K562 (cell line): ENCODE data around the gene LHX3. TPM values are rescaled to one million over a fixed set of nuclear protein-coding genes. Genes with fewer than 3 reads are reported as not detected.
A peak's percentile ranks its signal among the peaks of the same experiment; 100 is the strongest.

ENCODE experiments used
- ATAC-seq: fragments of 200-7000 bp; cut with Tn5 transposase; 3 replicates; pipeline ENCODE4 v1.9.1; 2020; ENCODE audit warnings: moderate library complexity
- BruUV-seq: library from RNA; stranded (reverse); fragments of 400-500 nt; replicated peaks from 2 replicates; lab custom pipeline; 2021; lab: Mats Ljungman, UMichigan
- CTCF ChIA-PET: fragments of 300-600 bp; formaldehyde crosslinking; extraction: SDS; loops from one replicate; lab custom pipeline; 2021; ENCODE audit warnings: low intra/inter-chr PET ratio; lab: Yijun Ruan, JAX
- POLR2A ChIA-PET: fragments of 300-600, 350-650 bp; sonication (Branson Sonifier 250); formaldehyde crosslinking; extraction: SDS; loops from one replicate; lab custom pipeline; 2021; ENCODE audit warnings: antibody characterized with exemption, inconsistent platforms; lab: Yijun Ruan, JAX
- DNase-seq, 4 experiments: peaks; one replicate each; pipeline versions ENCODE4 v3.0.0 to v3.0.0-alpha.2; 2011 to 2018; ENCODE audit warnings: low spot score in 3 of 4, mixed read lengths in 3 of 4; ENCODE audit errors: extremely low read depth in 1 of 4
- FAIRE-seq: peaks from 2 replicates; lab custom pipeline; 2011; peaks lifted over from hg19 to GRCh38; lab: Jason Lieb, UNC
- H2AFZ ChIP-seq: 2 replicates; pipeline ENCODE4 v1.6.0; 2011; ENCODE audit warnings: low read depth, low read length, control low read depth, inconsistent platforms
- H3K27ac ChIP-seq: fragments of 200-600 bp; 3 replicates; pipeline ENCODE4 v1.8.0; 2011; ENCODE audit warnings: low read depth, mild to moderate bottlenecking, control low read depth, inconsistent platforms, low read length, moderate library complexity, mixed read lengths; ENCODE audit errors: extremely low read depth
- H3K27me3 ChIP-seq, 2 experiments: fragments of 300-600 bp in 1 of 2; 2 replicates in 1 of 2; 3 replicates in 1 of 2; pipeline versions ENCODE4 v1.6.0 to v1.8.0; 2011; ENCODE audit warnings: inconsistent platforms in 2 of 2, low read length in 2 of 2, mild to moderate bottlenecking in 1 of 2, mixed read lengths in 1 of 2, moderate library complexity in 1 of 2; ENCODE audit not compliant: control insufficient read depth in 2 of 2, insufficient read depth in 2 of 2
- H3K36me3 ChIP-seq: fragments of 300-600 bp; 3 replicates; pipeline ENCODE4 v1.8.0; 2011; ENCODE audit warnings: mild to moderate bottlenecking, low read length, inconsistent platforms; ENCODE audit not compliant: control insufficient read depth, insufficient read depth
- H3K4me1 ChIP-seq, 2 experiments: fragments of 200-600 bp in 1 of 2; replicated peaks in 1 of 2; 2 replicates in 1 of 2; 3 replicates in 1 of 2; pipeline versions ENCODE4 v1.5.1 to v1.8.0; 2011; ENCODE audit warnings: inconsistent platforms in 2 of 2, low read length in 2 of 2, mild to moderate bottlenecking in 1 of 2, mixed read lengths in 1 of 2, moderate library complexity in 1 of 2; ENCODE audit not compliant: control insufficient read depth in 2 of 2, insufficient read depth in 2 of 2
- H3K4me2 ChIP-seq: 2 replicates; pipeline ENCODE4 v1.6.1; 2011; ENCODE audit warnings: low read length, control low read depth, inconsistent platforms, mixed read lengths; ENCODE audit not compliant: insufficient read depth
- H3K4me3 ChIP-seq: fragments of 200-600 bp; sonication (generic), shearing (Covaris generic); 2 replicates; pipeline ENCODE4 v1.5.1; 2016; ENCODE audit warnings: control low read depth, inconsistent platforms
- H3K79me2 ChIP-seq: fragments of 200-600 bp; 3 replicates; pipeline ENCODE4 v1.8.0; 2011; ENCODE audit warnings: low read length, inconsistent platforms; ENCODE audit not compliant: control insufficient read depth, insufficient read depth
- H3K9ac ChIP-seq, 2 experiments: 2 replicates each; pipeline versions ENCODE4 v1.6.0 to v1.6.1; 2011; ENCODE audit warnings: low read depth in 2 of 2, low read length in 2 of 2, control low read depth in 1 of 2, inconsistent platforms in 1 of 2, mild to moderate bottlenecking in 1 of 2, mixed read lengths in 1 of 2; ENCODE audit not compliant: insufficient read depth in 1 of 2
- H3K9me1 ChIP-seq: one replicate; pipeline ENCODE4 v1.6.0; 2011; ENCODE audit warnings: inconsistent platforms, mild to moderate bottlenecking, low read length, moderate library complexity; ENCODE audit not compliant: control insufficient read depth, insufficient read depth
- H3K9me3 ChIP-seq: replicated peaks from 2 replicates; pipeline ENCODE4 v1.5.1; 2011; ENCODE audit warnings: low read depth, low read length, inconsistent platforms; ENCODE audit not compliant: control insufficient read depth, insufficient read depth
- H4K20me1 ChIP-seq: replicated peaks from 2 replicates; pipeline ENCODE4 v1.6.1; 2011; ENCODE audit warnings: low read length, inconsistent platforms, mixed read lengths; ENCODE audit not compliant: control insufficient read depth, insufficient read depth
- CREM ChIP-seq: IDR thresholded peaks from 2 replicates; pipeline ENCODE4 v1.6.1; 2014; ENCODE audit warnings: antibody characterized with exemption, low read depth
- HNRNPLL ChIP-seq: fragments of 200-400 bp; formaldehyde crosslinking; IDR thresholded peaks from 2 replicates; pipeline ENCODE4 v1.6.1; 2017; ENCODE audit warnings: low read length, low read depth, mild to moderate bottlenecking; ENCODE audit not compliant: poor library complexity, severe bottlenecking
- NRF1 ChIP-seq, 2 experiments: fragments of 450-650 bp; IDR thresholded peaks in 1 of 2; conservative IDR thresholded peaks in 1 of 2; 2 replicates each; pipeline ENCODE4 v1.6.1; 2014; ENCODE audit warnings: mild to moderate bottlenecking in 2 of 2
- POLR2G ChIP-seq: fragments of 200-400 bp; formaldehyde crosslinking; IDR thresholded peaks from 2 replicates; pipeline ENCODE4 v1.6.1; 2017; ENCODE audit warnings: low read depth, mild to moderate bottlenecking, antibody characterized with exemption, low read length, moderate library complexity
- WGBS: fragments of 100-300 bp; shearing (Covaris generic); methylation state at CpG from one replicate; pipeline ENCODE4 v1.1.6; 2016; ENCODE audit warnings: low coverage, mixed read lengths; ENCODE audit not compliant: insufficient coverage; ENCODE audit errors: missing lambda C conversion rate; 5-methylcytosine and 5-hydroxymethylcytosine counted together
- in situ Hi-C: fragments of 300-500 bp; cut with MboI; formaldehyde crosslinking; loops from 4 replicates; pipeline ENCODE4 v1.15.0; 2018; ENCODE audit warnings: inconsistent platforms, mixed read lengths
- intact Hi-C: fragments of 100-400 bp; cut with micrococcal nuclease; formaldehyde crosslinking; loops from 2 replicates; pipeline ENCODE4 v1.14.2; 2022
- polyA plus RNA-seq, 8 experiments: library from polyadenylated mRNA; depleted of rRNA in 4 of 8; stranded (reverse) in 5 of 8; unstranded in 3 of 8; fragments of >200 nt; fragmentation: Nextera tagmentation in 2 of 8; fragmentation: Illumina TruSeq in 1 of 8; extraction: Ambion mirVana in 2 of 8; extraction: Trizol in 1 of 8; gene quantifications; 2 replicates each; pipeline versions ENCODE4 v1.2.1 to v1.2.3, GENCODE V29; 2011 to 2014; ENCODE audit warnings: inconsistent platforms in 1 of 8, missing spikeins in 1 of 8
- total RNA-seq, 7 experiments: library from RNA; depleted of rRNA in 6 of 7; stranded (reverse); fragments of >200 nt in 6 of 7; fragmentation: Illumina TruSeq in 2 of 7; extraction: Trizol in 2 of 7; gene quantifications; 2 replicates each; pipeline versions ENCODE4 v1.2.1 to v1.2.3, GENCODE V29; 2011 to 2021; ENCODE audit warnings: low replicate concordance in 1 of 7
- TF ChIP-seq, protein P1 (sequence below): fragments of 450-650 bp; IDR thresholded peaks from 2 replicates; pipeline ENCODE4 v1.6.1; 2016; ENCODE audit warnings: low read depth

LHX3 gene
- total and polyA plus RNA-seq, 9 of the 15 experiments (the other 6 are each of a cell fraction or from before 2014, with no cell fraction given), result 0.09 TPM; not detected in 8

DNA sequence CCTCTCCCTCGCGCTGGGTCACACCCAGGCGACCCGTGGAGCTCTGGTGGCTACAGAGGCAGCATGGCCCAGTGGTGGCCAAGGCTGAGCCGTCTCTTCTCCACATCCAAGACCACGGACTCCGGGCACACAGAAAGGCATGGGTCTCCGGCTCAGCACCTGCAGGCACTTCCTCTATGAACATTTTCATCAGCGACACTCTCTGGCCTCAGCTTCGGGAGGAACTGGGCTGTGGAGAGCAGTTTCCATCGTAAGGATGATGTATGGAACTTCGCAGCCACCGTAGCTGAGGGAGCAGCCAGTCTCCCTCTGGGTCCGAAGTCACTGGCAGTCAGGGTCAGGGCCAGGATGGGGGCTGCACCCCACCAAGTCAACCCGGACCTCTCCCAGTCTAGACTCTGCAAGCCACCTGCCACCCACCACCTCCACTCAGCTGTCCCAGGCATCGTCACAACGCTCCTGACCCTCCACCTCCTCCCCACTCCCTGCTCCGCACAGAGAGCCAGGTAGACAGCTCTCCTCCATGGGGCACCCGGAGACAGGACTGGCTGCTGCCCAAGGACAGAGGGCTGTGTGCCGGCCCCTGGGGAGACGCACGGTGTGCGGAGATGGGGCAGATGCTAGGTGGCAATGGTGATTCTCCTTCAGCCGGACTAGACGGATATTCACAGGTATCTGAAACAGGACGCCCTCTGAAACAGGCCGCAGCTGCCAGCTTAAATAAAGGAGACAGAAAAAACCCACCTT lies 31.0 kb upstream of the LHX3 start:
- FAIRE-seq, result no peak
- H3K4me2 ChIP-seq, result no peak overlapping the region
- 0 out of 2 replicates have a peak, but pooled peaks have one; percentile 41 for TF ChIP-seq POLR2G
- no peak for TF ChIP-seq CREM
- TF ChIP-seq, protein P1, sequence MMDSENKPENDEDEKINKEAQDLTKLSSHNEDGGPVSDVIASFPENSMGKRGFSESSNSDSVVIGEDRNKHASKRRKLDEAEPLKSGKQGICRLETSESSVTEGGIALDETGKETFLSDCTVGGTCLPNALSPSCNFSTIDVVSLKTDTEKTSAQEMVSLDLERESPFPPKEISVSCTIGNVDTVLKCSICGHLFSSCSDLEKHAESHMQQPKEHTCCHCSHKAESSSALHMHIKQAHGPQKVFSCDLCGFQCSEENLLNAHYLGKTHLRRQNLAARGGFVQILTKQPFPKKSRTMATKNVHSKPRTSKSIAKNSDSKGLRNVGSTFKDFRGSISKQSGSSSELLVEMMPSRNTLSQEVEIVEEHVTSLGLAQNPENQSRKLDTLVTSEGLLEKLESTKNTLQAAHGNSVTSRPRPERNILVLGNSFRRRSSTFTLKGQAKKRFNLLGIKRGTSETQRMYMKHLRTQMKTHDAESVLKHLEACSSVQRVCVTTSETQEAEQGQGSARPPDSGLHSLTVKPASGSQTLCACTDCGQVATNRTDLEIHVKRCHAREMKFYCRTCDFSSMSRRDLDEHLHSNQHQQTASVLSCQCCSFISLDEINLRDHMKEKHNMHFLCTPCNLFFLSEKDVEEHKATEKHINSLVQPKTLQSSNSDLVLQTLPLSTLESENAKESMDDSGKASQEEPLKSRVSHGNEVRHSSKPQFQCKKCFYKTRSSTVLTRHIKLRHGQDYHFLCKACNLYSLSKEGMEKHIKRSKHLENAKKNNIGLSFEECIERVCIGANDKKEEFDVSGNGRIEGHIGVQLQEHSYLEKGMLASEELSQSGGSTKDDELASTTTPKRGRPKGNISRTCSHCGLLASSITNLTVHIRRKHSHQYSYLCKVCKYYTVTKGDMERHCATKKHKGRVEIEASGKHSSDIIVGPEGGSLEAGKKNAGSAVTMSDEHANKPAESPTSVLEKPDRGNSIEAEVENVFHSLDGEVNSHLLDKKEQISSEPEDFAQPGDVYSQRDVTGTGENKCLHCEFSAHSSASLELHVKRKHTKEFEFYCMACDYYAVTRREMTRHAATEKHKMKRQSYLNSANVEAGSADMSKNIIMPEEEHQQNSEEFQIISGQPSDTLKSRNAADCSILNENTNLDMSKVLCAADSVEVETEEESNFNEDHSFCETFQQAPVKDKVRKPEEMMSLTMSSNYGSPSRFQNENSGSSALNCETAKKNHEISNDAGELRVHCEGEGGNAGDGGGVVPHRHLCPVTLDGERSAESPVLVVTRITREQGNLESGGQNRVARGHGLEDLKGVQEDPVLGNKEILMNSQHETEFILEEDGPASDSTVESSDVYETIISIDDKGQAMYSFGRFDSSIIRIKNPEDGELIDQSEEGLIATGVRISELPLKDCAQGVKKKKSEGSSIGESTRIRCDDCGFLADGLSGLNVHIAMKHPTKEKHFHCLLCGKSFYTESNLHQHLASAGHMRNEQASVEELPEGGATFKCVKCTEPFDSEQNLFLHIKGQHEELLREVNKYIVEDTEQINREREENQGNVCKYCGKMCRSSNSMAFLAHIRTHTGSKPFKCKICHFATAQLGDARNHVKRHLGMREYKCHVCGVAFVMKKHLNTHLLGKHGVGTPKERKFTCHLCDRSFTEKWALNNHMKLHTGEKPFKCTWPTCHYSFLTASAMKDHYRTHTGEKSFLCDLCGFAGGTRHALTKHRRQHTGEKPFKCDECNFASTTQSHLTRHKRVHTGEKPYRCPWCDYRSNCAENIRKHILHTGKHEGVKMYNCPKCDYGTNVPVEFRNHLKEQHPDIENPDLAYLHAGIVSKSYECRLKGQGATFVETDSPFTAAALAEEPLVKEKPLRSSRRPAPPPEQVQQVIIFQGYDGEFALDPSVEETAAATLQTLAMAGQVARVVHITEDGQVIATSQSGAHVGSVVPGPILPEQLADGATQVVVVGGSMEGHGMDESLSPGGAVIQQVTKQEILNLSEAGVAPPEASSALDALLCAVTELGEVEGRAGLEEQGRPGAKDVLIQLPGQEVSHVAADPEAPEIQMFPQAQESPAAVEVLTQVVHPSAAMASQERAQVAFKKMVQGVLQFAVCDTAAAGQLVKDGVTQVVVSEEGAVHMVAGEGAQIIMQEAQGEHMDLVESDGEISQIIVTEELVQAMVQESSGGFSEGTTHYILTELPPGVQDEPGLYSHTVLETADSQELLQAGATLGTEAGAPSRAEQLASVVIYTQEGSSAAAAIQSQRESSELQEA, result peak; percentile 19; the same call in 1 of the 2 replicates
- TF ChIP-seq HNRNPLL, result no peak
- TF ChIP-seq NRF1 (conservative IDR thresholded peaks at IDR 0.05 in 1 of 2, IDR thresholded peaks at IDR 0.05 in 1 of 2), result no peak
- TF ChIP-seq, all 486 proteins: peak for 2
- intact Hi-C loops (no loop called here), in situ Hi-C loops (no loop called here)
- peaks cover 40% of the 10 kb centered on the region for H4K20me1 ChIP-seq
- ChIA-PET CTCF (no interaction called here), POLR2A (interaction anchor here (1.0 to 1.1 kb wide), 2 partner anchors 9 kb away, joined by 3 read pairs; partner anchors contain the start of gene QSOX2)
- no peak for ATAC-seq
- H3K36me3 ChIP-seq, result peaks cover 65% of the 10 kb centered on the region
- 96% methylated on average over 27 of the region's 27 CpGs for WGBS
- no peaks in the 10 kb centered on the region for H3K27me3 ChIP-seq
- peaks cover 86% of the 10 kb centered on the region for H3K79me2 ChIP-seq
- no peak overlapping the region for H3K27ac ChIP-seq
- H3K4me3 ChIP-seq, result no peak overlapping the region
- no TSS peak for BruUV-seq
- no peak overlapping the region for H2AFZ ChIP-seq
- H3K9ac ChIP-seq, result no peak overlapping the region
- peaks cover 18% of the 10 kb centered on the region for H3K9me1 ChIP-seq
- no peaks in the 10 kb centered on the region for H3K9me3 ChIP-seq
- H3K4me1 ChIP-seq, result peaks cover 34 to 74% of the 10 kb centered on the region in 2 experiments
- no peak for DNase-seq
